Measurements from ENCODE around the gene CAMKK1. TPM values are rescaled to one million over a fixed set of nuclear protein-coding genes. Genes with fewer than 3 reads are reported as not detected.
A peak's percentile ranks its signal among the peaks of the same experiment; 100 is the strongest.

CAMKK1 gene
- total and polyA plus RNA-seq, 9 of the 15 experiments (the other 6 are each of a cell fraction or from before 2014, with no cell fraction given), result 0.34 to 7.5 (median 4.9) TPM

DNA sequence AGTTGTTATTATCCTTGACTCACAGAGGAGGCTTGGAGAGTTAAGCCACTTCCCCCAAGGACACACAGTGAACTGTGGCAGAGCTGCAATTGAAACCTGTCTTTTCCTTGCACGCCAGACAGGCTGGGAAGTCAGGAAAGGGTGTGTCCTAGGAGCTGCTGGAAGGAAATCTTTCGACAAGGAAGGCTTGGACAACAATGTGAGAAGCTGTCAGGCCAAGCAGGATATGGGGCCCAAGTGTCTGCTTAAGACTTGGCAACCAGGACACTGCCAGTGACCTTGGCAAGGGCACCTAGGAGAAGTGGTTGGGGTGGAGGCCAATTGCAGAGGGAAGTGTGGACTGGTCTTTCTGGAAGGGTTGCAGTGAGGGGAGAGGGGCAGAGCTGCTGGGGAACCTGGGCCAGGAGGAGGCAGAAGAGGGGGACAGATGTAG, 2.1 kb upstream of the CAMKK1 start:
- H3K36me3 ChIP-seq (ENCODE audit: control insufficient read depth, insufficient read depth, low read length), result no peaks in the 10 kb centered on the region
- peak overlapping the region; percentile 14; the same call in 1 of the 2 replicates for H2AFZ ChIP-seq (ENCODE audit: low read depth, low read length)
- H3K9me1 ChIP-seq (ENCODE audit: control insufficient read depth, insufficient read depth, low read length), result no peaks in the 10 kb centered on the region
- FAIRE-seq (peak; percentile 63), ATAC-seq (no peak), DNase-seq (ENCODE audit: extremely low read depth in 1 of 4, low spot score in 3 of 4) (no peak)
- ChIA-PET POLR2A (interaction anchor here (0.6 to 2.5 kb wide), 3 partner anchors 10 to 846 kb away, joined by 3 to 9 read pairs (median 5); no protein-coding TSS in a partner anchor), CTCF (ENCODE audit: low intra/inter-chr PET ratio) (no interaction called here)
- H3K27me3 ChIP-seq (ENCODE audit: control insufficient read depth in 2 of 2, insufficient read depth in 2 of 2, low read length in 2 of 2), result no peaks in the 10 kb centered on the region
- no peak overlapping the region for H3K27ac ChIP-seq (ENCODE audit: extremely low read depth, low read depth, low read length)
- no peaks in the 10 kb centered on the region for H3K9me3 ChIP-seq (replicated peaks; ENCODE audit: control insufficient read depth, insufficient read depth, low read depth, low read length)
- peaks cover 16 to 51% of the 10 kb centered on the region in 2 experiments; a peak in 4 of 5 replicates for H3K4me1 ChIP-seq (replicated peaks in 1 of 2; ENCODE audit: control insufficient read depth in 2 of 2, insufficient read depth in 2 of 2, low read length in 2 of 2)
- TF ChIP-seq, protein P1, sequence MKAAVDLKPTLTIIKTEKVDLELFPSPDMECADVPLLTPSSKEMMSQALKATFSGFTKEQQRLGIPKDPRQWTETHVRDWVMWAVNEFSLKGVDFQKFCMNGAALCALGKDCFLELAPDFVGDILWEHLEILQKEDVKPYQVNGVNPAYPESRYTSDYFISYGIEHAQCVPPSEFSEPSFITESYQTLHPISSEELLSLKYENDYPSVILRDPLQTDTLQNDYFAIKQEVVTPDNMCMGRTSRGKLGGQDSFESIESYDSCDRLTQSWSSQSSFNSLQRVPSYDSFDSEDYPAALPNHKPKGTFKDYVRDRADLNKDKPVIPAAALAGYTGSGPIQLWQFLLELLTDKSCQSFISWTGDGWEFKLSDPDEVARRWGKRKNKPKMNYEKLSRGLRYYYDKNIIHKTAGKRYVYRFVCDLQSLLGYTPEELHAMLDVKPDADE (conservative IDR thresholded peaks at IDR 0.05; ENCODE audit: control insufficient read depth, low read depth, low read length), result no peak
- TF ChIP-seq ZNF444 (CRISPR knock-in tag; IDR thresholded peaks at IDR 0.05) (no peak), GTF2A2 (tag; IDR thresholded peaks at IDR 0.05) (no peak), CEBPB (tag; IDR thresholded peaks at IDR 0.05) (no peak), SMARCA5 (IDR thresholded peaks at IDR 0.05) (no peak), EGR1 (conservative IDR thresholded peaks at IDR 0.05) (no peak), HSF4 (CRISPR knock-in tag; IDR thresholded peaks at IDR 0.05; ENCODE audit: borderline replicate concordance) (no peak), FOXK2 (conservative IDR thresholded peaks at IDR 0.05 in 1 of 2, IDR thresholded peaks at IDR 0.05 in 1 of 2; ENCODE audit: low read depth in 2 of 2) (no peak), EHMT2 (IDR thresholded peaks at IDR 0.05) (no peak), FOXA1 (IDR thresholded peaks at IDR 0.05; ENCODE audit: borderline replicate concordance) (no peak), ZNF24 (IDR thresholded peaks at IDR 0.05) (no peak), KAT2B (IDR thresholded peaks at IDR 0.05; ENCODE audit: low read depth, low read length) (no peak), CCNT2 (IDR thresholded peaks at IDR 0.05; ENCODE audit: borderline replicate concordance, extremely low read depth, insufficient read length, low read depth, low read length) (no peak), ELF2 (CRISPR knock-in tag; IDR thresholded peaks at IDR 0.05) (no peak), KAT7 (CRISPR knock-in tag; IDR thresholded peaks at IDR 0.05; ENCODE audit: borderline replicate concordance) (no peak)
- TF ChIP-seq, protein P2, sequence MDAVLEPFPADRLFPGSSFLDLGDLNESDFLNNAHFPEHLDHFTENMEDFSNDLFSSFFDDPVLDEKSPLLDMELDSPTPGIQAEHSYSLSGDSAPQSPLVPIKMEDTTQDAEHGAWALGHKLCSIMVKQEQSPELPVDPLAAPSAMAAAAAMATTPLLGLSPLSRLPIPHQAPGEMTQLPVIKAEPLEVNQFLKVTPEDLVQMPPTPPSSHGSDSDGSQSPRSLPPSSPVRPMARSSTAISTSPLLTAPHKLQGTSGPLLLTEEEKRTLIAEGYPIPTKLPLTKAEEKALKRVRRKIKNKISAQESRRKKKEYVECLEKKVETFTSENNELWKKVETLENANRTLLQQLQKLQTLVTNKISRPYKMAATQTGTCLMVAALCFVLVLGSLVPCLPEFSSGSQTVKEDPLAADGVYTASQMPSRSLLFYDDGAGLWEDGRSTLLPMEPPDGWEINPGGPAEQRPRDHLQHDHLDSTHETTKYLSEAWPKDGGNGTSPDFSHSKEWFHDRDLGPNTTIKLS (IDR thresholded peaks at IDR 0.05; ENCODE audit: borderline replicate concordance, low read depth), result no peak
- TF ChIP-seq, protein P3, sequence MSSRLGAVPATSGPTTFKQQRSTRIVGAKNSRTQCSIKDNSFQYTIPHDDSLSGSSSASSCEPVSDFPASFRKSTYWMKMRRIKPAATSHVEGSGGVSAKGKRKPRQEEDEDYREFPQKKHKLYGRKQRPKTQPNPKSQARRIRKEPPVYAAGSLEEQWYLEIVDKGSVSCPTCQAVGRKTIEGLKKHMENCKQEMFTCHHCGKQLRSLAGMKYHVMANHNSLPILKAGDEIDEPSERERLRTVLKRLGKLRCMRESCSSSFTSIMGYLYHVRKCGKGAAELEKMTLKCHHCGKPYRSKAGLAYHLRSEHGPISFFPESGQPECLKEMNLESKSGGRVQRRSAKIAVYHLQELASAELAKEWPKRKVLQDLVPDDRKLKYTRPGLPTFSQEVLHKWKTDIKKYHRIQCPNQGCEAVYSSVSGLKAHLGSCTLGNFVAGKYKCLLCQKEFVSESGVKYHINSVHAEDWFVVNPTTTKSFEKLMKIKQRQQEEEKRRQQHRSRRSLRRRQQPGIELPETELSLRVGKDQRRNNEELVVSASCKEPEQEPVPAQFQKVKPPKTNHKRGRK (tag; IDR thresholded peaks at IDR 0.05), result no peak
- TF ChIP-seq, protein P4, sequence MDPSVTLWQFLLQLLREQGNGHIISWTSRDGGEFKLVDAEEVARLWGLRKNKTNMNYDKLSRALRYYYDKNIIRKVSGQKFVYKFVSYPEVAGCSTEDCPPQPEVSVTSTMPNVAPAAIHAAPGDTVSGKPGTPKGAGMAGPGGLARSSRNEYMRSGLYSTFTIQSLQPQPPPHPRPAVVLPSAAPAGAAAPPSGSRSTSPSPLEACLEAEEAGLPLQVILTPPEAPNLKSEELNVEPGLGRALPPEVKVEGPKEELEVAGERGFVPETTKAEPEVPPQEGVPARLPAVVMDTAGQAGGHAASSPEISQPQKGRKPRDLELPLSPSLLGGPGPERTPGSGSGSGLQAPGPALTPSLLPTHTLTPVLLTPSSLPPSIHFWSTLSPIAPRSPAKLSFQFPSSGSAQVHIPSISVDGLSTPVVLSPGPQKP (CRISPR knock-in tag; IDR thresholded peaks at IDR 0.05), result no peak
- intact Hi-C loops (cut with micrococcal nuclease) (no loop called here), in situ Hi-C loops (cut with MboI) (no loop called here)
- no peaks in the 10 kb centered on the region for H4K20me1 ChIP-seq (replicated peaks; ENCODE audit: control insufficient read depth, insufficient read depth, low read length)
- peaks cover 15% of the 10 kb centered on the region; the same call in 2 of the 3 replicates for H3K79me2 ChIP-seq (ENCODE audit: control insufficient read depth, insufficient read depth, low read length)
- no TSS peak for BruUV-seq (replicated peaks)
- no peak overlapping the region for H3K4me3 ChIP-seq
- peak overlapping the region in 1 of 2 experiments; percentile 61; a peak in 1 of 4 replicates for H3K9ac ChIP-seq (ENCODE audit: insufficient read depth in 1 of 2, low read depth in 2 of 2, low read length in 2 of 2)
- H3K4me2 ChIP-seq (ENCODE audit: insufficient read depth, low read length), result no peak overlapping the region
- 25% methylated on average over 2 of the region's 2 CpGs for WGBS (ENCODE audit: insufficient coverage, low coverage, missing lambda C conversion rate)
